K562 (cell line): ENCODE data around the gene CACNG8. TPM values are rescaled to one million over a fixed set of nuclear protein-coding genes. Genes with fewer than 3 reads are reported as not detected.
A peak's percentile ranks its signal among the peaks of the same experiment; 100 is the strongest.

Experiments
- ATAC-seq: fragments of 200-7000 bp; cut with Tn5 transposase; 3 replicates; pipeline ENCODE4 v1.9.1; 2020; ENCODE audit warnings: moderate library complexity
- BruUV-seq: library from RNA; stranded (reverse); fragments of 400-500 nt; replicated peaks from 2 replicates; lab custom pipeline; 2021; lab: Mats Ljungman, UMichigan
- CTCF ChIA-PET: fragments of 300-600 bp; formaldehyde crosslinking; extraction: SDS; loops from one replicate; lab custom pipeline; 2021; ENCODE audit warnings: low intra/inter-chr PET ratio; lab: Yijun Ruan, JAX
- POLR2A ChIA-PET: fragments of 300-600, 350-650 bp; sonication (Branson Sonifier 250); formaldehyde crosslinking; extraction: SDS; loops from one replicate; lab custom pipeline; 2021; ENCODE audit warnings: antibody characterized with exemption, inconsistent platforms; lab: Yijun Ruan, JAX
- DNase-seq, 4 experiments: peaks; one replicate each; pipeline versions ENCODE4 v3.0.0 to v3.0.0-alpha.2; 2011 to 2018; ENCODE audit warnings: low spot score in 3 of 4, mixed read lengths in 3 of 4; ENCODE audit errors: extremely low read depth in 1 of 4
- FAIRE-seq: peaks from 2 replicates; lab custom pipeline; 2011; peaks lifted over from hg19 to GRCh38; lab: Jason Lieb, UNC
- H2AFZ ChIP-seq: 2 replicates; pipeline ENCODE4 v1.6.0; 2011; ENCODE audit warnings: low read depth, low read length, control low read depth, inconsistent platforms
- H3K27ac ChIP-seq: fragments of 200-600 bp; 3 replicates; pipeline ENCODE4 v1.8.0; 2011; ENCODE audit warnings: low read depth, mild to moderate bottlenecking, control low read depth, inconsistent platforms, low read length, moderate library complexity, mixed read lengths; ENCODE audit errors: extremely low read depth
- H3K27me3 ChIP-seq, 2 experiments: fragments of 300-600 bp in 1 of 2; 2 replicates in 1 of 2; 3 replicates in 1 of 2; pipeline versions ENCODE4 v1.6.0 to v1.8.0; 2011; ENCODE audit warnings: inconsistent platforms in 2 of 2, low read length in 2 of 2, mild to moderate bottlenecking in 1 of 2, mixed read lengths in 1 of 2, moderate library complexity in 1 of 2; ENCODE audit not compliant: control insufficient read depth in 2 of 2, insufficient read depth in 2 of 2
- H3K36me3 ChIP-seq: fragments of 300-600 bp; 3 replicates; pipeline ENCODE4 v1.8.0; 2011; ENCODE audit warnings: mild to moderate bottlenecking, low read length, inconsistent platforms; ENCODE audit not compliant: control insufficient read depth, insufficient read depth
- H3K4me1 ChIP-seq, 2 experiments: fragments of 200-600 bp in 1 of 2; replicated peaks in 1 of 2; 2 replicates in 1 of 2; 3 replicates in 1 of 2; pipeline versions ENCODE4 v1.5.1 to v1.8.0; 2011; ENCODE audit warnings: inconsistent platforms in 2 of 2, low read length in 2 of 2, mild to moderate bottlenecking in 1 of 2, mixed read lengths in 1 of 2, moderate library complexity in 1 of 2; ENCODE audit not compliant: control insufficient read depth in 2 of 2, insufficient read depth in 2 of 2
- H3K4me2 ChIP-seq: 2 replicates; pipeline ENCODE4 v1.6.1; 2011; ENCODE audit warnings: low read length, control low read depth, inconsistent platforms, mixed read lengths; ENCODE audit not compliant: insufficient read depth
- H3K4me3 ChIP-seq: fragments of 200-600 bp; sonication (generic), shearing (Covaris generic); 2 replicates; pipeline ENCODE4 v1.5.1; 2016; ENCODE audit warnings: control low read depth, inconsistent platforms
- H3K79me2 ChIP-seq: fragments of 200-600 bp; 3 replicates; pipeline ENCODE4 v1.8.0; 2011; ENCODE audit warnings: low read length, inconsistent platforms; ENCODE audit not compliant: control insufficient read depth, insufficient read depth
- H3K9ac ChIP-seq, 2 experiments: 2 replicates each; pipeline versions ENCODE4 v1.6.0 to v1.6.1; 2011; ENCODE audit warnings: low read depth in 2 of 2, low read length in 2 of 2, control low read depth in 1 of 2, inconsistent platforms in 1 of 2, mild to moderate bottlenecking in 1 of 2, mixed read lengths in 1 of 2; ENCODE audit not compliant: insufficient read depth in 1 of 2
- H3K9me1 ChIP-seq: one replicate; pipeline ENCODE4 v1.6.0; 2011; ENCODE audit warnings: inconsistent platforms, mild to moderate bottlenecking, low read length, moderate library complexity; ENCODE audit not compliant: control insufficient read depth, insufficient read depth
- H3K9me3 ChIP-seq: replicated peaks from 2 replicates; pipeline ENCODE4 v1.5.1; 2011; ENCODE audit warnings: low read depth, low read length, inconsistent platforms; ENCODE audit not compliant: control insufficient read depth, insufficient read depth
- H4K20me1 ChIP-seq: replicated peaks from 2 replicates; pipeline ENCODE4 v1.6.1; 2011; ENCODE audit warnings: low read length, inconsistent platforms, mixed read lengths; ENCODE audit not compliant: control insufficient read depth, insufficient read depth
- AFF1 ChIP-seq, 2 experiments: fragments of 450-650 bp; IDR thresholded peaks; 2 replicates each; pipeline ENCODE4 v1.6.1; 2018; ENCODE audit warnings: mild to moderate bottlenecking in 2 of 2, low read depth in 1 of 2; ENCODE audit not compliant: partially characterized antibody in 2 of 2
- ATF3 ChIP-seq, 2 experiments: fragments of 450-650 bp in 1 of 2; sonication (generic) in 1 of 2; formaldehyde crosslinking in 1 of 2; IDR thresholded peaks in 1 of 2; conservative IDR thresholded peaks in 1 of 2; 2 replicates each; pipeline versions ENCODE4 v1.6.1 to v1.8.1; 2016 to 2023; ENCODE audit warnings: mild to moderate bottlenecking in 2 of 2, moderate library complexity in 2 of 2, inconsistent platforms in 1 of 2, missing genetic modification reagents in 1 of 2
- ATF7 ChIP-seq: fragments of 450-650 bp; IDR thresholded peaks from 2 replicates; pipeline ENCODE4 v1.7.1; 2014; ENCODE audit warnings: mild to moderate bottlenecking, moderate library complexity
- JUND ChIP-seq, 2 experiments: IDR thresholded peaks; 2 replicates in 1 of 2; 3 replicates in 1 of 2; pipeline ENCODE4 v1.6.1; 2011; ENCODE audit warnings: borderline replicate concordance in 2 of 2, low read depth in 2 of 2, low read length in 2 of 2, improper control_type of control experiment in 1 of 2, missing biosample characterization in 1 of 2, missing genetic modification characterization in 1 of 2, missing genetic modification reagents in 1 of 2
- MEIS2 ChIP-seq: fragments of 450-650 bp; IDR thresholded peaks from 2 replicates; pipeline ENCODE4 v1.6.1; 2014; ENCODE audit warnings: mild to moderate bottlenecking; ENCODE audit not compliant: partially characterized antibody
- PHF21A ChIP-seq: fragments of 450-650 bp; IDR thresholded peaks from 2 replicates; pipeline ENCODE4 v1.6.1; 2017; ENCODE audit warnings: low read depth, borderline replicate concordance
- PRDM10 ChIP-seq: fragments of 450-650 bp; IDR thresholded peaks from 2 replicates; pipeline ENCODE4 v1.6.1; 2018; ENCODE audit not compliant: partially characterized antibody
- ZNF3 ChIP-seq: fragments of 250-450 bp; sonication (Bioruptor Pico); IDR thresholded peaks from 2 replicates; pipeline ENCODE4 v1.5.0; 2021; ENCODE audit warnings: mild to moderate bottlenecking, moderate library complexity
- WGBS: fragments of 100-300 bp; shearing (Covaris generic); methylation state at CpG from one replicate; pipeline ENCODE4 v1.1.6; 2016; ENCODE audit warnings: low coverage, mixed read lengths; ENCODE audit not compliant: insufficient coverage; ENCODE audit errors: missing lambda C conversion rate; 5-methylcytosine and 5-hydroxymethylcytosine counted together
- in situ Hi-C: fragments of 300-500 bp; cut with MboI; formaldehyde crosslinking; loops from 4 replicates; pipeline ENCODE4 v1.15.0; 2018; ENCODE audit warnings: inconsistent platforms, mixed read lengths
- intact Hi-C: fragments of 100-400 bp; cut with micrococcal nuclease; formaldehyde crosslinking; loops from 2 replicates; pipeline ENCODE4 v1.14.2; 2022
- polyA plus RNA-seq, 8 experiments: library from polyadenylated mRNA; depleted of rRNA in 4 of 8; stranded (reverse) in 5 of 8; unstranded in 3 of 8; fragments of >200 nt; fragmentation: Nextera tagmentation in 2 of 8; fragmentation: Illumina TruSeq in 1 of 8; extraction: Ambion mirVana in 2 of 8; extraction: Trizol in 1 of 8; gene quantifications; 2 replicates each; pipeline versions ENCODE4 v1.2.1 to v1.2.3, GENCODE V29; 2011 to 2014; ENCODE audit warnings: inconsistent platforms in 1 of 8, missing spikeins in 1 of 8
- total RNA-seq, 7 experiments: library from RNA; depleted of rRNA in 6 of 7; stranded (reverse); fragments of >200 nt in 6 of 7; fragmentation: Illumina TruSeq in 2 of 7; extraction: Trizol in 2 of 7; gene quantifications; 2 replicates each; pipeline versions ENCODE4 v1.2.1 to v1.2.3, GENCODE V29; 2011 to 2021; ENCODE audit warnings: low replicate concordance in 1 of 7

CACNG8 gene
- total and polyA plus RNA-seq, 9 of the 15 experiments (the other 6 are each of a cell fraction or from before 2014, with no cell fraction given) = 0.02 to 0.05 TPM; not detected in 7

- POLR2A ChIA-PET = no interaction called here
- DNase-seq (peak in 3 of 4 experiments; percentile 12 to 43 (median 37)), FAIRE-seq (no peak), ATAC-seq (peak; percentile 67)
- intact Hi-C loops = no loop called here
- no TSS peak for BruUV-seq
- H3K4me3 ChIP-seq = peak overlapping the region; percentile 22
- H2AFZ ChIP-seq = no peak overlapping the region
- in situ Hi-C loops = no loop called here
- H3K36me3 ChIP-seq = no peaks in the 10 kb centered on the region
- H4K20me1 ChIP-seq = no peaks in the 10 kb centered on the region; the same call in 1 of the 2 replicates
- no peaks in the 10 kb centered on the region for H3K9me1 ChIP-seq
- no peaks in the 10 kb centered on the region for H3K79me2 ChIP-seq
- no peaks in the 10 kb centered on the region for H3K9me3 ChIP-seq
- peaks cover 6 to 22% of the 10 kb centered on the region in 2 experiments; a peak in 4 of 5 replicates for H3K27me3 ChIP-seq
- H3K4me2 ChIP-seq = peak overlapping the region; percentile 37; the same call in 1 of the 2 replicates
- CTCF ChIA-PET = no interaction called here
- WGBS = 14% methylated on average over 18 of the region's 20 CpGs
- no peak overlapping the region for H3K9ac ChIP-seq
- peaks cover 2 to 24% of the 10 kb centered on the region in 2 experiments; a peak in 2 of 5 replicates for H3K4me1 ChIP-seq
- H3K27ac ChIP-seq = no peak overlapping the region
- TF ChIP-seq ATF3 (IDR thresholded peaks at IDR 0.05) (peak; percentile 58; the same call in 1 of the 2 replicates), ATF3 (CRISPR knock-in tag; conservative IDR thresholded peaks at IDR 0.05) (no peak), PRDM10 (peak; percentile 23), AFF1 (IDR thresholded peaks at IDR 0.05; ENCODE audit: low read depth in 1 of 2, partially characterized antibody in 2 of 2) (peak in 1 of 2 experiments; percentile 71), MEIS2 (peak; percentile 64), ZNF3 (CRISPR knock-in tag) (no peak), ATF7 (peak; percentile 81), JUND (IDR thresholded peaks at IDR 0.05; ENCODE audit: borderline replicate concordance, low read depth, low read length) (peak; percentile 51; the same call in 1 of the 2 replicates), JUND (tag; IDR thresholded peaks at IDR 0.05; ENCODE audit: borderline replicate concordance, low read depth, low read length) (peak; percentile 71; the same call in 1 of the 3 replicates), PHF21A (no peak)
Observed at GRCh38 chr19:53980539-53981375, 18.0 kb downstream of the CACNG8 start.
